Activated CD8-positive, alpha-beta memory T cell treated with anti-CD3 and anti-CD28 coated beads for 48 hours (primary cell): ENCODE measurements around the gene NSF.
"Not testable (repeated sequence)": the region's sequence is repeated elsewhere in the genome, so short reads cannot be mapped to it uniquely, and the experiment has no call there.

Experiments used
- DNase-seq, 3 experiments: peaks; one replicate each; pipeline ENCODE4 v3.0.0-alpha.2; 2020; ENCODE audit warnings: low read depth in 2 of 3, low spot score in 2 of 3

Gene NSF

DNA sequence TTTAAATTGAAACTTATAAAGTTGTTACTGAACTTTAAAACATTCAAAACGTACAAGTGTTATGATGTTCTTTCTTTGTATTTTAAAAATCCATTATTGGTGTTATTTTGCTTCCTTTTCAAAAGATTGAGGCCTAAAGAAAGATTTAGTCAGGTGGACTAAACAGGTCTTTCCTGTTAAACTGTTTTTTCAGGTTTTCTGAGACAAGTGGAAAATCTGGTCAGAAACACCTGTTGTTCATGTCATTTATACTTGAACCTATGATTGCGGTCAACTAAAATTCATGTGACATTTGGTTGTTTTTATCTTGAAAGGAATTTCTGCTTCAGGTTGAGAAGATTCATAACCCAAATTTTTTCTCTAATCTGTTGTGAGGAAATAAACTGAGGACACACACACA, 108.5 kb downstream of the NSF start:
- not testable (repeated sequence) for DNase-seq

DNA sequence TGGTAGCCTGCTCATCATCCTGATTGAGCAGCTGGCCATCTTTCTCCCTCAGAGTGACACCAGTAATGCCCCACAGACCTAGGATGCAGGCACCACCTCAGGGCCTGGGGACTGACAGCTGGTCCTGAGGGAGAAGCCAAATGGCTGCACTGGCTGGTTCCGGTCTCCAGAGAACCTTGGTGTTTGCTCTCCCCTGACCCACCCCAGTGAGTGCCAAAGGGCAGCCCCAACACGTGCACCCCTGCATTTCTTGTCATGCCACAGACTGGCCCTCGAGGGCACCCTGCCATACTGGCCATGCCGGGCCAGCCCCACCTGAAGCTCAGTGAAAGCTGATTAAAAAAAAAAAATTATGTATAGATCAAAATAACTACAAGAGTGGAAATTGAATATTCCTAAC, 127.5 kb downstream of the NSF start:
- no peak for DNase-seq

DNA sequence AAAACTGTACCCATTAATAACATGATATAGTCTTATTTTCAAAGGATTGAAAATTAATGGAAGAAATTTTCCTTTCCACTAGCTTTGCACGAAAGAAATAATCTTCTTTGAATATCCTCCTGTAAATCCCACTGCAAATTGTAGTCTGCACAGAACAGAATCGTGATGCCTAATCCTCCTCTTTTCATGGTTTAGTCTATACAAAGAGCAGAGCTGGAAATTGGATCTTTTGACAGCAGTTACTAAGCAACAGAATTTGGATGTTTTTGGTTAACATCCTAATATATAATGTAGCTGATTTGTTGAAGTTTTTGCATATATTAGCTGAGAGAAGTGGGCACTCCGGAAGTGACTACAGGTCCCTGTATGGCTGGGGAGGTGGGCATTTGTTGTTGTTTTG, 129.4 kb downstream of the NSF start:
- DNase-seq: no peak

DNA sequence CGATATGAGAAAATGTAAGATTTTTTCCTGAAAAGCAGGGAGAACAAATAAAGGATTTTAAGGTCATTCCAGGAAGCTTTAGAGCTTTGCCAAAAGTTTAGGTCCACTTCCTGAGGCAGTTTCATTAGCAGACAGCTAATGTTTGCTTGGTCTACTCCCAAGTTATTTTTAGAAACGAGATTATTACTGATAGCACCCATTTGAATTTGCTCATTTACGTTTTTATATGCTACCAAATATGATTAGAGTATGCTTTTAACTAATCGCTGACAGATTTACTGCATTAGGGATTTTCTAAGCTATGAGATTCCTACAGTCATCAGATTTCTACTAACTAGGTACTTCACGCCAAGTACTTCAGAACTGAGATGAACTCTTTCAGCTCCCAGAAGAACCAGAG, 129.9 kb downstream of the NSF start:
- DNase-seq: no peak

DNA sequence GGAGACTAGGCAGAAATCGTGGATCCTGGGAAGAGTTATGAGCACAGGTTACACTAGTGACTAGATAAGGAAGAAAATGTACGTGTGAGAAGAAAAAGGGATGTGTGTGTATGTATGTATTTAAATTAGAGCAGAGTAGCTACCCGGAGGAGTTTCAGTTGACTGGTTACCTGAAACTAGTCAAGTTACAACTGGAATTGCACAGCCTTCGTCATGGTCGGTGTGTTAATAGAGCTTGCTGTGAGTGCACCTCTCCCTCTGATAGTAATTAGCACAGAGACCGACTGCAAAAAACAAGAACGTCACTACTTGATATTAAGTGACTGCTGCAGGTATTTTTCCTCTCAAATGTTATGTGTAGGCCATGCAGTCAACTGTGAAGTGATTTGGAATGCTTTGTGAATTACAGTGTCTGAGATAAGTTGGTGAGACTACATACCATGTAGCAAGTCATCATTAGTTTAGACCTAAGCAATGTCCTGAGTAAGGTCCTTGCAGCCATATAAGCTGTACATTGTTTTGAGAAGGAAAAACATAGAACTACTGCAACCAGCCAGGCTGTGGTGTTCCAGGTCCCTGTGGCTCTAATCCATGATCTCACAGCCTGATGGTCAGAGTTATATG, 132.3 kb downstream of the NSF start:
- DNase-seq: no peak

DNA sequence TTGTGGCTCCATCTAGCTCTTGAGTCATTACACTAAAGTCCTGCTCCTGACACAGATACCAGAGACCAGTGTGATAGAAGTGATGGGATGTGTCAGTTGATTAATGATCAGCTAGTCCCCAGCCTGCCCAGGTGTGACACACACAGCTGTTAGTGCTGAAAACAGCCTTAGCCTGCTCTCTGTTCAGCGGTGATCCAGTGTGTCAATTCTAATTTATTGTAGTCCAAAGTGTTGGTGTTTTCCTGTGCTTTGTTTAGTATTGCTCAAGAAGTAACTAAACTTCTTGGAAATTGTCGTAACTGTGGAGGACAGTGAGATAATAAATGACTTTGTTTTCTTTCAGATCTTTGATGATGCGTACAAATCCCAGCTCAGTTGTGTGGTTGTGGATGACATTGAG, 135.7 kb downstream of the NSF start:
- DNase-seq: no peak

DNA sequence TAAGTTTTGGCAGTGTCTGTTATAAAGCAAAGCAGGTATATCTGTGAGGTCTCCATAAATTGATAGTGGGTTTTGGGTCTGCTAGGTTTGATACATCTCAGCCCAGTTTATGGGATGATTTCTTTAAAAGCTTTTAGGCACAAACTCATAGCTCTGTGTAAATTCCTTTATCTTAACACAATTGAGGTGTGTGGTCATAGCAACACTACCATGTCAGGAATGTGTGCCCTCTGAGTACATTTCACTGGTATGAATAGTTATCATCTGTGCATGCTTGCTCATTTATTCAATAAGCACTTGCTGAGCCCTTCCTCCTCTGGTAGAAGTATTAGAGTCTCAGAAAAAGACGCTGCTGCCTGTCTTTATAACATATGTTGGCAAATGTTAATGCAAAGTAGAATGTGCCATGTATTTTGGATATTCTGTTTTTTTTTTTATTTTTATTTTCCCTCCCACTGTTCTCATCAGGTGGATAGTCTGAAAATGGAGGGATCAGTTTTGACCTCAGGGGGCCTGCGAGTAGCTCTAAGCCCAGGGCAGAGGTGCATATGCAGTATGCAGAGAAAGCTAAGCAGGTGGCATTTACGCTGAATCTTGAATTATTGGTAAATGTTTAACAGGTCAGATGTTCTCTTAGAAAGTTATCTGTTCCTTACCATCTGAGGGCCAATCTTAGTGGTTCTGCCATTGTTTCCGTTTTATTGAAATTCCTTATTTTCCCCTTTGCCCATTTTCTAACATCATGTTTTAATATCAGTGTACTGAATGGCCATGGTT, 137.3 kb downstream of the NSF start:
- DNase-seq: no peak

DNA sequence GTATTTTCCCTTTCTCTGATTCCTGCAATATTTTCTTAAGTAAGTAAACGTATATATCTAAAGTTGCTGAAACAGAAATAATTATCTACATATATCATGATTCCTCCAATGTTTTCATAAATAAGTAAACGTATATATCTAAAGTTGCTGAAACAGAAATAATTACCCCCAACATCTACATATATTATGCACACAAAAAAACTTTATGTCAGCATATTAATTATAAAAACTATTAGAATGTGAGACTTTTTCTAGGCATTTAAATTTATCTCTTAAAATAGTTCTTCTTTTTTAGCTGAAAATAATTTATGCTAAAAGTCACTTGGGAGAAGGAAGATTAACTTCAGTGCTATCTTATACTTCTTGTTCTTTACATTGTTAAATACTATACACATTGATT, 139.6 kb downstream of the NSF start:
- no peak for DNase-seq

DNA sequence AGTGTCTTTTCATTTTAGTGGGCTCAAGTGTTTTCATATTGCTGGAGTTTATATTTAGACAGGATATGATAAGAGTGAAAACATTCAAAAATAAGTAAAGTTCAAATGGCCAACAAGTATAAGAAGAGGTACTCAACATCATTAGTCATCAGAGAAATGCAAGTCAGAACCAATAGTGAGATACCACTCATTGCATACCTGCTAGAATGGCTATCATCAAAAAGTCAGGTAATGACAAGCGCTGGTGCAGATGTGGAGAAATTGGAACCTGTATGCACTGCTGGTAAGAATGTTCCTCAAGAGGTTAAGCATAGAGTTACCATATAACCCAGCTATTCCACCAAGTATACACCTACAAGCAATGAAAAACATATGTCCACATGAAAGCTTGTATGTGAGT, 140.2 kb downstream of the NSF start:
- no peak for DNase-seq

DNA sequence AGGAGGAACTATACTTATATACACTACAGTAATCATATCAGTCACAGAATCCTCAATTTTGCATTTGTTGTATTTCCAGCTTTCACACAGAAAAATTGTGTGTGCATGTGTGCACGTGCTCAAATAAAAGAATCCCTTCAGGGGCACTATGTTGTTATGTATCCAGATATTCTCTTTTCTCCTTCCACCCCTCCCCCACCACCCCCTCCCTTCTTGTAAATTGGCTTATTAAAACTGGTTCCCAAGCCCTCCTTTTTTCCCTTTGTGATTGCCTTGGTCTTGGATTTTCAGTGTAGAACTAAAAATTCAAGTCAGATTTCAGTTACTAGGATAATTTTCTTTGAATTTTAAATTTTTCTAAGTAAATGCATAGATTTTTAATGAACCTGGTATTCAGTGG, 141.7 kb downstream of the NSF start:
- no peak for DNase-seq

DNA sequence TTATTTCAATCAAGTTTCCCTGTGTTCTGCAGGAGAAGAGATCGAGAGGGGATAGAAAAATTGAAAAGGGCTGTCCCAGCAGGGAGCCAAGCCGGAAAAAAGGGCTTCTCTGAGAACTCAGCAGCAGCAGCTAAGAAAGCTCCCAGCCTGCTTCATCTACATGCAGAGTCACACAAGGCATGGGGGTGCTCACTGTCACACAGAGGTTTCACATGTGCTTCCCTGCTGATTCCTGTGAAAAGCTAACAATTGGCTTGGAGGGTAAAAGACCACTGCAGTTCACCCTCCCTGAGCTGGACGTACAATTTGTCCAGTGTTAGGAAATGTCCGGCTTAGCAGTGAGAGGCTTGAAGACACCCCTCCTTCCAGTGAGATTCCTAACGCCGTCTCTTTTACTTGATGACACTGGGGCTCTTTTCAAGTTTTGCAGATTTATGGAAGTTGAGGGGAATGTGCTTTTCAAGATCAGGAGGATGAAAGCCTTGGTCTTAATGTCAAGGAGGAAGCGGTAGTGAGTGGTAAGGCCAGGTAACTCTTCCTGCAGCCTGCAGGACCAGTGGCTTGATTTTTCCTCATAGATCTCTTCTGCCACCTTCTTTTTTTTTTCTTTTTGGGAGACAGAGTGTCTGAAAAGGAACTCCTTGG, 142.4 kb downstream of the NSF start:
- DNase-seq: no peak

DNA sequence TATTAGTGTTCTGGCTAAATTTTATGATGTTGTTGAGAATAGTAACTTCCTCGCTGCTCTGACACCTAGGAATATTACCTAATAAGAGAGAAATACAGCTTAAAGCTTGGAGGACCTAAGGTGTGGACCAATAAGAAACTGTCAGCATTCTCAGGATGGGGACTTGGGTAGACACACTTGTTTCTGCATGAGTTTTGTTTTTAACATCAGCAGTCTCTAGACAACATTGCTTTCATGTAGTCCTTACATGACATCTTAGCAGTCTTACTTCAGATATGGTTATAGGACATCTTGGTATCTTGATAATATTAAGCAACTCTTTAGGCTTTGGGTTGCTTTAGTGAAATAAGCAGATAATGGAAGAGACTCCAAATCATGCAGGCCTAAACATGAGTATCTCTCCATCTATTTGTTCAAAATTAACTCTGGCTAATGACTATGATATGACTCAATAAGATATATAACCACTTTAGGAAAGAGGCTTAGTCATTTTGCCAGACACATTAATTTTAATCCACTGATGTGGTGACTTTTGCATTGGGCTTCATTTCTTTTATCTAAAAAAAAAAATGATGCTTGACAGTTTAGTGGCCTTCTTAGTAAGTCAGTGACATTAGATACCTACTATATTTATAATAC, 143.5 kb downstream of the NSF start:
- DNase-seq: no peak

DNA sequence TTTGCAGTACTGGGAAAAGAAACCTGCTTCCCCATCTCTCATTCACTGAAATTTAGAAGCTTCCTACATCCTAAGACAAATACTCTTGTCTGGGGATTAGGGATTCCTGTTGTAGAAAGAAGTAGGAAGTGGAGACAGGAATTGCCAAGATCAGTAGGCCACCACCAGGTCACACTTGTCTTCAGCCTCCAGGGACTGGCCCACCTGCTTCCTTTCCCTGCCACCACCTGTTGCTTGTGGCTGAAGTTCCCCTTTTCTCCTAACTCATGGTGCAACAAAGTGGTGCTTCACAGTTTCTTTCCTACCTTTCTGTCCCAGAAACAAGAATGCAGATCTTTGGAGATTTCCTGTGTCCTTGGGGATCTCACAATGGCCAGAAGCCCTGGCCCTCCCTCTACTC, 145.6 kb downstream of the NSF start:
- no peak for DNase-seq

DNA sequence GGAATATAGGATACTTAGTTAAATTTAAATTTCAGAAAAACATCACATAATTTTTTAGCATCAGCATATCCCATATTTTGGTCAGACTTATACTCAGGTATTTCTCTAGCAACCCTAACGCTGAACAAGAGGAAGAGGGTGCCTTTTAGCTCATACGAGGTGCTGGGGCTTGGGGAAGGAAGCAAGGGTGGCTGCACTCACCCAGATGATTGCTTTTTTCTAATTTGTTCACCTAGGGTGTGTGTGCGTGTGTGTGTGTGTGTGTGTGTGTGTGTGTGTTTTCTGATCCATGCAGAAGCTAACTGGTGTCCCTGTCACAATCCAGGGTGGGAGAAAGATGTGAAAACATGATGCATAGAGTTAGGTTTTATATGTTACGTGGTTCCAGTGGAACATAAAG, 146.9 kb downstream of the NSF start:
- no peak for DNase-seq

DNA sequence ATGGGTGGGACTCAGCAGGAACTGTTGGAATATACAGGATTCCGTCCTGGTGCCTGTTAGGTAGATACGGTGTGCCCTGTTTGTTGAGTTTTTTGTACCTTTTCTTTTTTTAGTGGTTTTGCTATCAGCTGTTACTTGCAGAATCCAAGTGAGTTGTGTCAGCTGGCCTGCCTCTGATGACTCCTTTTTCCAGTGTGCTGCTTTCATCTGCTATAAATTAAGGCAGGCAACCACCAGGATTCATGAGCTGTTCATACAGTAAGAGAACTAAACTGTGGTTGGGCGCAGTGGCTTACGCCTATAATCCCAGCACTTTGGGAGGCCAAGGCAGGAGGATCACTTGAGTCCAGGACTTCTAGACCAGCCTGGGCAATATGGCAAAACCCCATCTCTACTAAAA, 148.1 kb downstream of the NSF start:
- no peak for DNase-seq

DNA sequence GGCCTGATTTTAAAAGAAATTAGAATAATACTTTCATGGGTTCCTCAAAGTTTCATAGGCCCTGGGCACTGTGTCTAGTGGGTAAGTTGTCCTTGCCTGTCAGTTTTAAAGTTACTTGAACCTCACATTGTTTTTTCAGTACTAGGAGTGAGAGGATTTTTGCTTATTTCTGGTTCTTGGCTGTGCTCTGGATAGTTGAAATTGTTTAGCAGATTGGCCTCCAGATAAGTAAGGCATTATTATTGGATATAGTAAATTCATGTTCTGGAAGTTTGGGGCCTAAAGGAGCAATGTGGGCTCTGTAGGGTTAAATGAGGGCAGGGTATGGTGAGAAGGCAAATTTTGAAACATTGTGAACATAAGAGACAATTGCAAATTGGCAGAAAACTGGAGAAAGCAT, 149.5 kb downstream of the NSF start:
- DNase-seq: no peak

DNA sequence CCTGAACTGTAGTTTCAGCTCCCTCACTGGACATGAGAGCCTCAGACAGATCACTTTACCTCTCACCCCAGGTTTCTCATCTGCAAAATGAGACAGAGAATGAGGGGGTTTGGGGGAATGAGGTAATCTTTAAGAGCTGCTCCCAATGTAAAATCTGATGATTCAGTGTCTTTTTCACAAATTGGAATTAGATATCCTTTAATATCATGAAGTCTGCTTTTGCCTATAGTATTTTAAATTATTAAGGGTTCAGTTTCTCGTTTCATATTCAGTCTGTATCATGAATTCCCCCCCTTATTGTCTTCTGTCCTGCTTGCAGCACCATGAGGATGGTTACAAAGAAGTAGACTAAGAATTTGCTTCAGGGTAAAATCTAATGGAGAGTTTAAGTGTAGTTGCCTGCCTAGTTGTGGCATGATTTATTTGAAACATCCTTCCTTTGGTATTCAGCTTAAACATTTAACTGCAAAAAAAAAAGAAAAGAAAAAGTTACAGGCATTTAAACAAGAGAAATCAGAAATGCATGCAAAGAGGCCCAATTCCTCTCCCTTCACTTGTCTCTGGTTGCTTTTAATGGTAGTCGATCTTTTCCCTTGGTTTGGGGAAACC, 150.8 kb downstream of the NSF start:
- no peak for DNase-seq

DNA sequence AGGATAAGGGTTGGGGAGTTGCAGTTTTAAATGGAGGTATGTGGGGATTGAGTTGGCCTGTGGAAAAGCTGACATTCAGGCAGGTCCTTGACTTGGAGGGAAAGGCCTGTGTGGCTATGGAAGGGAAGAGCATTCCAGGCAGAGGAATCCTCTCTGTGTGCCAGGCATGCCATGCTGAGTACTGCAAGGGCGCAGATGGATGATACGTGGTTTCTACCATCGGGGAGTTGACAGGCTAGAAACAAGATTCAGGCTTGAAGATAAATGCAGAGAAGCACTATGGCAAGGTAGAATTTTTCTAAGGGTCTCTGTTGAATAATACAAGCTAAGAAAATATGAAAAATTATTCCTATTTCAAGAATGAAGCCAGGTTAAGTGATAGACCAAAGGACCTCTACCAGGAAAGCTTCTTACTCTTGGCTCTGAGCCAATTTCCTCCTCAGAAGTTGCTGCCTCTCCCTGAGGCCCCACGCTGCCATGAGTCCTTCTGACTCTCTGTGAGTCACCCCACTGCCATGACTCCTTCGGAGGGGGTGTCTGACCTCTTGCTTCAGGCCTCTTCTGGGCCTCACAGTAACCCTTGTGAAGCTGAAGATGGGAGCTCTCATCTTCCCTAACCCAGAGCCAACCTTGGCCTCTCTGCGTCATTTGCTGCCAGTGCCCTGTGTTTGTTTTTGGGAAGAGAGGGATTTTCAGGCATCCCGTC, 152.2 kb downstream of the NSF start:
- DNase-seq: no peak

DNA sequence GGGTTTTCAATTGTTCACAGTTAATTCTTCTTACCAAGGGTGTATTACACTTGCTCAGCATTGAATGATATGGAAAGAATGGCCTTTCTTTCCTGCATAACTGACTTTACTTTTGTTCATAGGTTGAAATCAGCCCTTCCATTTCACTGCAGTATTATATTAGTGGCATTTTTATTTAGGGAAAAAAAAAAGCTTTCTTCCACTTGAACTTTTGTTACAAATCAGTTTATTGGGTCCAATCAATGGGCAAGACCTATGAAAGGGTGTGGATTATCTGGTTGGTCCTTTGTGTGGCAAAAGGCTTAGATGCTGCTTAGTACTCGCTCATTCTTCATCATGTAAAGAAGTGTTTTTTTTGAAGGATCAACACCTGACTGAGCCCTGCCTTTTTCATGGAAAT, 154.0 kb downstream of the NSF start:
- no peak for DNase-seq

DNA sequence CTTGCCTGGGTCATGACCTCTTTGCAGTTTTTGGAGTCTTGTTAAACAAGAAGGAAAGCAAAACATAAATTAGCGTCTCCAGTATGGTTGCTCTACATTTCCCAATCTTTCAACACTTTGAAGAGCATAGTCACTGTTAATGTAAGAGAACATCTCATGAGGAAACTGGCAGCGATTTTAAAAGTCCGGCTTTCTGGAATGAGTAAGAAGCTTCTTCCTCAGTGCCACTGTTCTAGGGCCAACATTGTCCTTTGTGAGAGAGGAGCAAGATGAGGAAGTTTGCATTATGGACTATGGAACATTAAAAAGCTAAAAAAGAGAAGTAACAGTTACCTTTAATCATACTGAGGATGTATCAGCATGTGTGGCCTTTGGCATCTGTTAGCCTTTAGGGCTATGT, 154.9 kb downstream of the NSF start:
- no peak for DNase-seq

DNA sequence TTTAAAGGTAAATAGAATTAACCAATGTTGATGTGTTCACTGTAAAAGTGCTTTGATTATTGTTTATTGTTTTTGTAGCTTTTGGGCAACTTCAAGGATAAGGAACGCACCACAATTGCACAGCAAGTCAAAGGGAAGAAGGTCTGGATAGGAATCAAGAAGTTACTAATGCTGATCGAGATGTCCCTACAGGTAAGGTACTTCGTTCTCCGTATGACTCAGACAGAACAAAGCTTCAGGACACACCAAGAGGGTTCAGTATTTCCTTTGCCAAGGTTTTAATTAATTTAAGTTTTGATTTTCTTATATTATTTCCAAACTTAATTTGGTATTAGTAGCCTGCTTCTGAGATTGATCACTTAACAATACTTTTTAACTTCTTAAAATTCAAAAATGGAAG, 161.0 kb downstream of the NSF start:
- no peak for DNase-seq
